MCF 10A (cell line): ENCODE measurements around the gene ARID5B. TPM values are rescaled to one million over a fixed set of nuclear protein-coding genes. Genes with fewer than 3 reads are reported as not detected.

Experiments used
- BruUV-seq: library from RNA; stranded (reverse); fragments of 400-500 nt; replicated peaks from 2 replicates; lab custom pipeline; 2021; lab: Mats Ljungman, UMichigan
- CTCF ChIA-PET: fragments of 300-600 bp; sonication (Branson Sonifier 250); formaldehyde crosslinking; extraction: SDS; loops from one replicate; lab custom pipeline; 2021; ENCODE audit warnings: antibody characterized with exemption, inconsistent platforms; lab: Yijun Ruan, JAX
- POLR2A ChIA-PET: fragments of 300-600, 350-650 bp; sonication (Branson Sonifier 250); formaldehyde crosslinking; extraction: SDS; loops from one replicate; lab custom pipeline; 2020; ENCODE audit warnings: antibody characterized with exemption, inconsistent platforms; lab: Yijun Ruan, JAX
- DNase-seq: peaks from one replicate; pipeline ENCODE4 v3.0.0-alpha.2; 2018; ENCODE audit not compliant: unreplicated experiment
- H3K27ac Mint-ChIP-seq: one replicate; pipeline ENCODE4 v1.8.0; 2022; ENCODE audit warnings: mild to moderate bottlenecking, low read depth, mixed read lengths; ENCODE audit not compliant: unreplicated experiment
- H3K27me3 Mint-ChIP-seq: one replicate; pipeline ENCODE4 v1.8.0; 2022; ENCODE audit warnings: mixed read lengths; ENCODE audit not compliant: insufficient read depth, unreplicated experiment
- H3K36me3 Mint-ChIP-seq: one replicate; pipeline ENCODE4 v1.8.0; 2022; ENCODE audit warnings: mild to moderate bottlenecking, moderate library complexity, mixed read lengths; ENCODE audit not compliant: insufficient read depth, unreplicated experiment
- H3K4me1 Mint-ChIP-seq: one replicate; pipeline ENCODE4 v1.8.0; 2022; ENCODE audit warnings: mixed read lengths; ENCODE audit not compliant: insufficient read depth, unreplicated experiment
- H3K4me3 Mint-ChIP-seq: one replicate; pipeline ENCODE4 v1.8.0; 2022; ENCODE audit warnings: mild to moderate bottlenecking, moderate library complexity, mixed read lengths; ENCODE audit not compliant: unreplicated experiment
- H3K9me3 Mint-ChIP-seq: one replicate; pipeline ENCODE4 v1.8.0; 2022; ENCODE audit warnings: mixed read lengths; ENCODE audit not compliant: unreplicated experiment
- CTCF ChIP-seq: fragments of 200-600 bp; IDR thresholded peaks from one replicate; pipeline ENCODE4 v1.8.0; 2022; ENCODE audit warnings: antibody characterized with exemption, mild to moderate bottlenecking; ENCODE audit not compliant: unreplicated experiment
- intact Hi-C: fragments of 100-400 bp; cut with micrococcal nuclease; formaldehyde crosslinking; loops from 2 replicates; pipeline ENCODE4 v1.14.1; 2022
- total RNA-seq: library from RNA; stranded (reverse); gene quantifications from 2 replicates; pipeline ENCODE4 v1.2.3, GENCODE V29; 2022

ARID5B gene
- total RNA-seq, 1 experiment from 2014 or later: 12.2 TPM

GRCh38 chr10:62021978-62022802, 120.7 kb downstream of the ARID5B start:
- Mint-ChIP-seq H3K27ac (no peak overlapping the region), H3K27me3 (no peaks in the 10 kb centered on the region), H3K4me1 (peaks cover 29% of the 10 kb centered on the region), H3K4me3 (no peak overlapping the region), H3K36me3 (peaks cover 4% of the 10 kb centered on the region), H3K9me3 (peaks cover 7% of the 10 kb centered on the region)
- POLR2A ChIA-PET: interaction anchor here (0.6 to 5.7 kb wide), 6 partner anchors 15 to 121 kb away, joined by 3 to 34 read pairs (median 3); partner anchors contain the start of gene ARID5B
- BruUV-seq: no TSS peak
- TF ChIP-seq CTCF: no peak
- CTCF ChIA-PET: interaction anchor here (0.5 to 1.8 kb wide), 5 partner anchors 15 to 262 kb away, joined by 3 to 8 read pairs (median 4); no protein-coding TSS in a partner anchor
- intact Hi-C loops: no loop called here
- no peak for DNase-seq

GRCh38 chr10:62022830-62023229, 121.3 kb downstream of the ARID5B start:
- BruUV-seq: no TSS peak
- intact Hi-C loops: no loop called here
- POLR2A ChIA-PET: interaction anchor here (0.6 to 5.7 kb wide), 5 partner anchors 14 to 220 kb away, joined by 3 to 34 read pairs (median 3); no protein-coding TSS in a partner anchor

GRCh38 chr10:62023329-62023728, 121.8 kb downstream of the ARID5B start:
- no TSS peak for BruUV-seq
- no peak for TF ChIP-seq CTCF
- peaks cover 40% of the 10 kb centered on the region for H3K4me1 Mint-ChIP-seq
- H3K9me3 Mint-ChIP-seq: peaks cover 7% of the 10 kb centered on the region
- no peak for DNase-seq
- H3K4me3 Mint-ChIP-seq: no peak overlapping the region
- intact Hi-C loops: no loop called here
- H3K27me3 Mint-ChIP-seq: no peaks in the 10 kb centered on the region
- CTCF ChIA-PET: interaction anchor here (0.7 to 1.2 kb wide), 2 partner anchors 23 to 120 kb away, joined by 3 to 6 read pairs; no protein-coding TSS in a partner anchor
- no peak overlapping the region for H3K27ac Mint-ChIP-seq
- POLR2A ChIA-PET: interaction anchor here (0.7 to 5.7 kb wide), 5 partner anchors 14 to 220 kb away, joined by 3 to 34 read pairs (median 4); no protein-coding TSS in a partner anchor
- H3K36me3 Mint-ChIP-seq: peaks cover 4% of the 10 kb centered on the region

More at GRCh38 chr10:62022830-62023229, 121.3 kb downstream of the ARID5B start:
- Mint-ChIP-seq H3K4me1 (peaks cover 36% of the 10 kb centered on the region), H3K27ac (no peak overlapping the region), H3K36me3 (peaks cover 4% of the 10 kb centered on the region), H3K27me3 (no peaks in the 10 kb centered on the region), H3K4me3 (no peak overlapping the region), H3K9me3 (peaks cover 7% of the 10 kb centered on the region)
- CTCF ChIA-PET: interaction anchor here (0.5 to 1.8 kb wide), 4 partner anchors 14 to 262 kb away, joined by 3 to 8 read pairs (median 4); no protein-coding TSS in a partner anchor
- no peak for TF ChIP-seq CTCF
- no peak for DNase-seq

- no peak for TF ChIP-seq CTCF
- Mint-ChIP-seq H3K27ac (no peak overlapping the region), H3K4me1 (peaks cover 48% of the 10 kb centered on the region), H3K9me3 (peaks cover 7% of the 10 kb centered on the region), H3K4me3 (no peak overlapping the region), H3K36me3 (no peaks in the 10 kb centered on the region), H3K27me3 (no peaks in the 10 kb centered on the region)
- DNase-seq: no peak
- POLR2A ChIA-PET: interaction anchor here (0.7 to 8.4 kb wide), 6 partner anchors 14 to 982 kb away, joined by 3 to 111 read pairs (median 40); partner anchors contain the start of gene ARID5B
- intact Hi-C loops: no loop called here
- BruUV-seq: no TSS peak
- CTCF ChIA-PET: interaction anchor here (0.7 to 1.2 kb wide), 3 partner anchors 22 to 290 kb away, joined by 3 read pairs; no protein-coding TSS in a partner anchor
Observed at GRCh38 chr10:62024026-62024701, 122.7 kb downstream of the ARID5B start.
